ENCODE measurements around the gene ZNF286A. TPM values are rescaled to one million over a fixed set of nuclear protein-coding genes. Genes with fewer than 3 reads are reported as not detected.

The ZNF286A gene
- total and polyA plus RNA-seq, 2 of the 13 experiments (the other 11 are each of a cell fraction or from before 2014, with no cell fraction given) = 12.7 to 38.8 TPM

- TF ChIP-seq TFDP2 (CRISPR knock-in tag; IDR thresholded peaks at IDR 0.05) = peak; percentile 42; the same call in 1 of the 2 replicates
- TF ChIP-seq HNRNPLL (IDR thresholded peaks at IDR 0.05; ENCODE audit: low read depth, low read length, poor library complexity, severe bottlenecking) = peak; percentile 46
- TF ChIP-seq HIVEP1 (CRISPR knock-in tag; IDR thresholded peaks at IDR 0.05) = 0 out of 2 replicates have a peak, but pooled peaks have one; percentile 13
- peak; percentile 59; the same call in 1 of the 2 replicates for TF ChIP-seq MYC (CRISPR knock-in tag; IDR thresholded peaks at IDR 0.05; ENCODE audit: borderline replicate concordance)
- TF ChIP-seq ZNF441 (CRISPR knock-in tag; IDR thresholded peaks at IDR 0.05; ENCODE audit: borderline replicate concordance) = peak; percentile 56; the same call in 1 of the 2 replicates
- TF ChIP-seq ARNTL (CRISPR knock-in tag; IDR thresholded peaks at IDR 0.05) = 0 out of 2 replicates have a peak, but pooled peaks have one; percentile 45
- TF ChIP-seq, protein P1, sequence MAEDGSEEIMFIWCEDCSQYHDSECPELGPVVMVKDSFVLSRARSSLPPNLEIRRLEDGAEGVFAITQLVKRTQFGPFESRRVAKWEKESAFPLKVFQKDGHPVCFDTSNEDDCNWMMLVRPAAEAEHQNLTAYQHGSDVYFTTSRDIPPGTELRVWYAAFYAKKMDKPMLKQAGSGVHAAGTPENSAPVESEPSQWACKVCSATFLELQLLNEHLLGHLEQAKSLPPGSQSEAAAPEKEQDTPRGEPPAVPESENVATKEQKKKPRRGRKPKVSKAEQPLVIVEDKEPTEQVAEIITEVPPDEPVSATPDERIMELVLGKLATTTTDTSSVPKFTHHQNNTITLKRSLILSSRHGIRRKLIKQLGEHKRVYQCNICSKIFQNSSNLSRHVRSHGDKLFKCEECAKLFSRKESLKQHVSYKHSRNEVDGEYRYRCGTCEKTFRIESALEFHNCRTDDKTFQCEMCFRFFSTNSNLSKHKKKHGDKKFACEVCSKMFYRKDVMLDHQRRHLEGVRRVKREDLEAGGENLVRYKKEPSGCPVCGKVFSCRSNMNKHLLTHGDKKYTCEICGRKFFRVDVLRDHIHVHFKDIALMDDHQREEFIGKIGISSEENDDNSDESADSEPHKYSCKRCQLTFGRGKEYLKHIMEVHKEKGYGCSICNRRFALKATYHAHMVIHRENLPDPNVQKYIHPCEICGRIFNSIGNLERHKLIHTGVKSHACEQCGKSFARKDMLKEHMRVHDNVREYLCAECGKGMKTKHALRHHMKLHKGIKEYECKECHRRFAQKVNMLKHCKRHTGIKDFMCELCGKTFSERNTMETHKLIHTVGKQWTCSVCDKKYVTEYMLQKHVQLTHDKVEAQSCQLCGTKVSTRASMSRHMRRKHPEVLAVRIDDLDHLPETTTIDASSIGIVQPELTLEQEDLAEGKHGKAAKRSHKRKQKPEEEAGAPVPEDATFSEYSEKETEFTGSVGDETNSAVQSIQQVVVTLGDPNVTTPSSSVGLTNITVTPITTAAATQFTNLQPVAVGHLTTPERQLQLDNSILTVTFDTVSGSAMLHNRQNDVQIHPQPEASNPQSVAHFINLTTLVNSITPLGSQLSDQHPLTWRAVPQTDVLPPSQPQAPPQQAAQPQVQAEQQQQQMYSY (CRISPR knock-in tag; IDR thresholded peaks at IDR 0.05) = peak; percentile 76; the same call in 1 of the 2 replicates
- TF ChIP-seq GABPB1 (CRISPR knock-in tag; IDR thresholded peaks at IDR 0.05) = peak; percentile 88
- peak; percentile 68; the same call in 1 of the 2 replicates for TF ChIP-seq RBFOX2 (IDR thresholded peaks at IDR 0.05; ENCODE audit: low read depth, low read length)
- TF ChIP-seq FOXK1 (CRISPR knock-in tag; IDR thresholded peaks at IDR 0.05; ENCODE audit: borderline replicate concordance, low read depth) = peak; percentile 41; the same call in 1 of the 2 replicates
- peak; percentile 55; the same call in 1 of the 2 replicates for TF ChIP-seq KMT2B (CRISPR knock-in tag; IDR thresholded peaks at IDR 0.05)
- TF ChIP-seq, protein P2, sequence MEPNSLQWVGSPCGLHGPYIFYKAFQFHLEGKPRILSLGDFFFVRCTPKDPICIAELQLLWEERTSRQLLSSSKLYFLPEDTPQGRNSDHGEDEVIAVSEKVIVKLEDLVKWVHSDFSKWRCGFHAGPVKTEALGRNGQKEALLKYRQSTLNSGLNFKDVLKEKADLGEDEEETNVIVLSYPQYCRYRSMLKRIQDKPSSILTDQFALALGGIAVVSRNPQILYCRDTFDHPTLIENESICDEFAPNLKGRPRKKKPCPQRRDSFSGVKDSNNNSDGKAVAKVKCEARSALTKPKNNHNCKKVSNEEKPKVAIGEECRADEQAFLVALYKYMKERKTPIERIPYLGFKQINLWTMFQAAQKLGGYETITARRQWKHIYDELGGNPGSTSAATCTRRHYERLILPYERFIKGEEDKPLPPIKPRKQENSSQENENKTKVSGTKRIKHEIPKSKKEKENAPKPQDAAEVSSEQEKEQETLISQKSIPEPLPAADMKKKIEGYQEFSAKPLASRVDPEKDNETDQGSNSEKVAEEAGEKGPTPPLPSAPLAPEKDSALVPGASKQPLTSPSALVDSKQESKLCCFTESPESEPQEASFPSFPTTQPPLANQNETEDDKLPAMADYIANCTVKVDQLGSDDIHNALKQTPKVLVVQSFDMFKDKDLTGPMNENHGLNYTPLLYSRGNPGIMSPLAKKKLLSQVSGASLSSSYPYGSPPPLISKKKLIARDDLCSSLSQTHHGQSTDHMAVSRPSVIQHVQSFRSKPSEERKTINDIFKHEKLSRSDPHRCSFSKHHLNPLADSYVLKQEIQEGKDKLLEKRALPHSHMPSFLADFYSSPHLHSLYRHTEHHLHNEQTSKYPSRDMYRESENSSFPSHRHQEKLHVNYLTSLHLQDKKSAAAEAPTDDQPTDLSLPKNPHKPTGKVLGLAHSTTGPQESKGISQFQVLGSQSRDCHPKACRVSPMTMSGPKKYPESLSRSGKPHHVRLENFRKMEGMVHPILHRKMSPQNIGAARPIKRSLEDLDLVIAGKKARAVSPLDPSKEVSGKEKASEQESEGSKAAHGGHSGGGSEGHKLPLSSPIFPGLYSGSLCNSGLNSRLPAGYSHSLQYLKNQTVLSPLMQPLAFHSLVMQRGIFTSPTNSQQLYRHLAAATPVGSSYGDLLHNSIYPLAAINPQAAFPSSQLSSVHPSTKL (CRISPR knock-in tag; IDR thresholded peaks at IDR 0.05) = peak; percentile 46
- TF ChIP-seq HOXA3 (CRISPR knock-in tag; IDR thresholded peaks at IDR 0.05) = peak; percentile 80; the same call in 1 of the 2 replicates
- peak; percentile 60; the same call in 1 of the 2 replicates for TF ChIP-seq ONECUT2 (CRISPR knock-in tag; IDR thresholded peaks at IDR 0.05)
- peak; percentile 56 for TF ChIP-seq ZNF18 (CRISPR knock-in tag; IDR thresholded peaks at IDR 0.05; ENCODE audit: insufficient replicate concordance)
- peak; percentile 80 for TF ChIP-seq ZNF121 (CRISPR knock-in tag; IDR thresholded peaks at IDR 0.05)
- TF ChIP-seq PHF8 (CRISPR knock-in tag; IDR thresholded peaks at IDR 0.05) = peak; percentile 73
- TF ChIP-seq CREB1 (IDR thresholded peaks at IDR 0.05) = peak; percentile 58
- TF ChIP-seq CREB1 (CRISPR knock-in tag; IDR thresholded peaks at IDR 0.05) = peak; percentile 65
- 0 out of 2 replicates have a peak, but pooled peaks have one; percentile 28 for TF ChIP-seq KDM3A (CRISPR knock-in tag; IDR thresholded peaks at IDR 0.05; ENCODE audit: low read depth)
Measured at GRCh38 chr17:15699413-15699924, at the start of gene ZNF286A (continued).

Measured in HepG2 (cell line).